Omental fat pad (tissue), 4 donors: ENCODE results near the gene TOR4A. TPM values are rescaled to one million over a fixed set of nuclear protein-coding genes. Genes with fewer than 3 reads are reported as not detected.

Experiments used
- ATAC-seq: fragments of 150-250 bp; one replicate; pipeline ENCODE4 v1.9.1; 2016; ENCODE audit warnings: mild to moderate bottlenecking, moderate library complexity; ENCODE audit not compliant: low FRiP score
- DNase-seq: peaks from one replicate; pipeline ENCODE4 v3.0.0-alpha.2; 2019; ENCODE audit warnings: low spot score
- CTCF ChIP-seq, 3 donors: fragments of 450-650 bp; IDR thresholded peaks; one replicate each; pipeline ENCODE4 v1.5.1; 2016 to 2017; ENCODE audit warnings: antibody characterized with exemption in 3 of 3, mild to moderate bottlenecking in 3 of 3, moderate library complexity in 2 of 3
- total RNA-seq, 4 donors: library from RNA; depleted of rRNA; stranded (reverse); fragments of >200 nt; gene quantifications; one replicate each; pipeline ENCODE4 v1.1.0, GENCODE V29; 2016

TOR4A gene
- total RNA-seq, 4 donors from 2014 or later, result 9.8 to 17.7 (median 11.6) TPM

GRCh38 chr9:137293482-137294090 is 16.1 kb downstream of the TOR4A start:
- DNase-seq, result no peak
- no peak for ATAC-seq
- no peak for TF ChIP-seq CTCF (IDR thresholded peaks at IDR 0.05)

- no peak for ATAC-seq
- DNase-seq, result no peak
- TF ChIP-seq CTCF (IDR thresholded peaks at IDR 0.05), result no peak
Measured at GRCh38 chr9:137294091-137294680, 16.7 kb downstream of the TOR4A start.

GRCh38 chr9:137294681-137295237 is 17.2 kb downstream of the TOR4A start:
- no peak for TF ChIP-seq CTCF (IDR thresholded peaks at IDR 0.05)
- no peak for DNase-seq
- ATAC-seq, result peak; percentile 15

GRCh38 chr9:137295238-137295811 is 17.8 kb downstream of the TOR4A start:
- DNase-seq (no peak), ATAC-seq (peak; percentile 72)
- TF ChIP-seq CTCF (IDR thresholded peaks at IDR 0.05), result peak in 2 of 3 donors; percentile 23 to 52

- DNase-seq (no peak), ATAC-seq (no peak)
- TF ChIP-seq CTCF (IDR thresholded peaks at IDR 0.05), result no peak
Measured at GRCh38 chr9:137295849-137296669, 18.5 kb downstream of the TOR4A start.

- ATAC-seq, result no peak
Measured at GRCh38 chr9:137296670-137297664, 19.4 kb downstream of the TOR4A start.

More at GRCh38 chr9:137296670-137297664, 19.4 kb downstream of the TOR4A start:
- TF ChIP-seq CTCF (IDR thresholded peaks at IDR 0.05), result no peak
- no peak for DNase-seq
